NOMO-1 treated with DMSO at 0.1 percent for 48 hours (cell line): ENCODE measurements around the gene PKN1.
"Not testable (repeated sequence)": the region's sequence is repeated elsewhere in the genome, so short reads cannot be mapped to it uniquely, and the experiment has no call there.

Experiments used
- DNase-seq: peaks from one replicate; lab custom pipeline; 2025; ENCODE audit not compliant: unreplicated experiment; lab: John Stamatoyannopoulos, UW

PKN1 gene

GRCh38 chr19:14462401-14462800 lies 29.3 kb downstream of the PKN1 start:
- not testable (repeated sequence) for DNase-seq

- no peak for DNase-seq
Observed at GRCh38 chr19:14463747-14464146, 30.6 kb downstream of the PKN1 start.

- DNase-seq: no peak
Observed at GRCh38 chr19:14467391-14467790, 34.3 kb downstream of the PKN1 start.

DNA sequence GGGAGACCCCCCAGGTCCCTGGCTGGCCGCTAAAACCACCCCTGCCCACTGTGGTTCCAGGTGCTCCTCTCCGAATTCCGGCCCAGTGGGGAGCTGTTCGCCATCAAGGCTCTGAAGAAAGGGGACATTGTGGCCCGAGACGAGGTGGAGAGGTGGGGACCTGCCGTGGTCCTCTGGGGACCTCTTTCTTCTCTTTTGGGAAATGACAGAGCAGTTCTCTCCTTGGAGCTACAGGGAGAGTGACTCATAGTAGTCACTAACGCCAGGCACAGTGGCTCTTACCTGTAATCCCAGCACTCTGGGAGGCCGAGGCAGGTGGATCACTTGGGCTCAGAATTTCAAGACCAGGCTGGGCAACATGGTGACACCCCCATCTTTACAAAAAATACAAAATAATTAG lies 34.7 kb downstream of the PKN1 start:
- no peak for DNase-seq

DNA sequence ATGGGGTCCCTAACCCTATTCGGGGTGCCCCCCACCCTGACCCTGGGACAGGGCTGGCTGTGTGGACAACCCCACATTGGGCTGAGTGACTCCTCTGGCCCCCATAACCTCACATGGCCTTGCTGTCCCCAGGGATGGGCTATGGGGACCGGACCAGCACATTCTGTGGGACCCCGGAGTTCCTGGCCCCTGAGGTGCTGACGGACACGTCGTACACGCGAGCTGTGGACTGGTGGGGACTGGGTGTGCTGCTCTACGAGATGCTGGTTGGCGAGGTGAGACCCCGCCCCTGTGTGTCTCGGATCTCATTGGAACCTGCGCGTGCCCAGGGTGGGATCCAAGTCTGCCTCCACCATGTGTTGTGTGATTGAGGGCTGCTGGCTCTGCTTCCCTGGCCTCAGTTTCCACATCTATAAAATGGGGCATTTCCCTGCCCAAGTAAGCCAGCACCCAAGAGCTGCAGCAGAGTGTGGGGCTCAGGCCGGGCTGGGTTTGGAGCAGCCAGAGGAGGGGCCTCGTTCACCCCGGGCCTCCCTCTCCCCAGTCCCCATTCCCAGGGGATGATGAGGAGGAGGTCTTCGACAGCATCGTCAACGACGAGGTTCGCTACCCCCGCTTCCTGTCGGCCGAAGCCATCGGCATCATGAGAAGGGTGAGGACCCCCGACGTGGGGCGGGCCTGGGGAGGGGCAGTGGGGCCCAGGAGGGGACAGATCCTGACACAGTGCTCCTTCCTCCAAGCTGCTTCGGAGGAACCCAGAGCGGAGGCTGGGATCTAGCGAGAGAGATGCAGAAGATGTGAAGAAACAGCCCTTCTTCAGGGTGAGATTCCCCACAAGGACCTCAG lies 37.1 kb downstream of the PKN1 start:
- DNase-seq: no peak

DNA sequence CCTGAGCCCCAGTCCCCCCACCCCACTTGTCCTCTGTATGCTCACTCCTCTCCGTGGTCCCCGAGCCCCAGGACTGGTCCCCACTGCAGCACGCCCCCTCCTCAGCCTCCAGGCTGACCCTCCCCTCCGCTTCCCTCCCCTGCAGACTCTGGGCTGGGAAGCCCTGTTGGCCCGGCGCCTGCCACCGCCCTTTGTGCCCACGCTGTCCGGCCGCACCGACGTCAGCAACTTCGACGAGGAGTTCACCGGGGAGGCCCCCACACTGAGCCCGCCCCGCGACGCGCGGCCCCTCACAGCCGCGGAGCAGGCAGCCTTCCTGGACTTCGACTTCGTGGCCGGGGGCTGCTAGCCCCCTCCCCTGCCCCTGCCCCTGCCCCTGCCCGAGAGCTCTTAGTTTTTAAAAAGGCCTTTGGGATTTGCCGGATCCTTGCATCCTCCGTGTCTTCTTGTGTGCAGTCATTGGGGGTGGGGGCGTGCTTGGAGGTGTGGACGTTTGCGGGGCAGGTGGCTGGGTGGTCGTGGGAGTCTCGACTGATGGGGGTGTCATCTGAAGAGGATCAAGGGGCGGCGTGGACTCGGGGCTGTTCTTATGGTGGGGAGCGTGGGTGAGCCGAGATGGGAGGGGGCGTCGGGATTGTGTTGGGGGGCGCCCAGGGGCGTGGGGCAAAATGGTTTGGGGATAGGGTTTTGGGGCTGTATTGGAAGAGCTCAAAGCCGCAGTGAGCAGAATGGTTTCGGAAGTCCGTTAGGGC lies 38.5 kb downstream of the PKN1 start:
- no peak for DNase-seq

- DNase-seq: peak; percentile 33
Observed at GRCh38 chr19:14472202-14472938, 39.3 kb downstream of the PKN1 start.

DNA sequence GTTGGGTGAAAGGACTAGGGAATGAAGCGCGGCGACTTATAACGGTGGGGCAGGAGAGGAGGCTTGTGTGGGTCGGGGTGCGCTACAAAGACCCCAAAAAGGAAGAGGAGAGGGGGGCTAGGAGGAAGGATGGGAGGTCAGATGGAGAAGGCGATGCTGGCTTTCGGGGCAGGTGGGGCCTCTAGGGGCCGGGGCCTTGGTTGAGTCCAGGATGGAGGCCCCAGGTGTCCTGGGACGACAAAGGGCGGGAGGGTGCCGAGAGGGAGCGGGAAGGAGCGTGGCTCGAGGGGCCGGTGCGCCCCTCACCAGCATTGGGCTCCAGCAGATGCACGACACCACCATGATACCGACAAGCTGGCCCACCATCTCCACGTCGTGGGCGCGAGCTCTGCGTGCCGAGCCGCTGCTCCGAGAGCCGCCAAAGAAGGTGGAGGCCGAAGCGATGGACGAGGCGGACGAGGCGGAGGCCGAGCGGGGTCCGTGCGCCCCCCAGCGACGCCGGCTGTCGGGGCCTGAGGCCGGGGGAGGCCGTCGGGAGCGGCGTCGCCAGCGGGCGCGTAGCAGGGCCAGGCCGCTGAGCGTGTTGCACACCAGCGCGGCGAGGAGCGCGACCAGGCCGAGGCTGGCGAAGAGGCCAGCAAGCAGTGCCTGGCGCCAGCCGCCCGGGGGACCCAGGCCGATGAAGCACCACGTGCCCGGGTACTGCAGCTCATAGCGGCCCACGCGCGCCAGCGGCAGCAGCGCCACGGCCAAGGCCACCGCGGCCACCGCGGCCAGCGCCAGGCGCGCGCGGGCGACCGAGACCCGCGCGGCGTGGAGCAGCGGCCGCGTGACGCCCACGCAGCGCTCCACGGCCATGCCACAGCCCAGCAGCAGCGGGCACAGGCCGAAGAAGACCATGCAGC lies 40.2 kb downstream of the PKN1 start:
- no peak for DNase-seq

DNA sequence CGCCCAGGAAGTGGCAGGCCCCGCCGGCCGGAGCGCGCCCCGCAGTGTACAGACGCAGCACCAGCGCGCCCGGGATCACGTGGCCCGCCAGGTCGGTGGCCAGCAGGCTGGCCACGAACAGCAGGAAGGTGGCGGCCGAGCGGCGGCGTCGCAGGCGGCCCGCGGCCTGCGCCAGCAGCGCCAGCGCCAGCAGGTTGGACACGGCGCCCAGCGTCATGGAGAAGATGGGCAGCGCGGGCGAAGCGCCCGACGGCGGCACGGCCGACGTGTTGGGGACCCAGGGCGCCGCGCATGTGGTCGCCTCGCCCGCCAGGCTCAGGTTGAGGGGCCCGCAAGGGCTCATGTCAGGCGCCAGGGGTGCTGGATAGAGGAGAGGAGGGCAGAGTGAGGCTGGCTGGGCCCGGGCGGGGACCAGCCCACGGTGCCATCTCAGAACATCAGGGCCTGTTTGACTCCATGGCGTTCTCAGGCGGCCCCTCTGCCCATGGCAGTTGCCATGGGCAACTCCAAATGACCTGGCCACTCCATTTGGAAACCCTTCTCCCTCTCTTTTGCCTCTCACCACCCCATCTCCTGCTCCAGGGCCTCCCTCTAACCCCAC lies 41.0 kb downstream of the PKN1 start:
- no peak for DNase-seq

DNA sequence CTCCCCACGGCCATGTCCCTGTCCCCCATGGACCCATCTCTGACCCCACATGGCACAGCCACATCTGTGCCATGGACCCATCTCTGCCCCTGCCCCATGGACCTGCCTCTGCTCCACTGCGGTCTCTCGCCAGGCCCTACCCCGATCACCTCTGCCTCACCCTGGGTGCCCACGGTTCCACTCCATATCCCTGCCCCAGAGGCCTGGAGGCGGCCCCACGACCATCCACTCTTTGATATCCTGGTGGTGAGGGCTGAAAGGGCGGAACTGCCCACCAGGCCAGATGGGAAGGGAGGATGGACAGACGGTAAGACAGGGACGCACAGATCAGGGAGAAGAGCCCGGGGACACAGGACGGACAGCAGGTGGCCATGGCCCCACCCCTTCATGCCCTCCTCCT lies 41.7 kb downstream of the PKN1 start:
- DNase-seq: no peak

DNA sequence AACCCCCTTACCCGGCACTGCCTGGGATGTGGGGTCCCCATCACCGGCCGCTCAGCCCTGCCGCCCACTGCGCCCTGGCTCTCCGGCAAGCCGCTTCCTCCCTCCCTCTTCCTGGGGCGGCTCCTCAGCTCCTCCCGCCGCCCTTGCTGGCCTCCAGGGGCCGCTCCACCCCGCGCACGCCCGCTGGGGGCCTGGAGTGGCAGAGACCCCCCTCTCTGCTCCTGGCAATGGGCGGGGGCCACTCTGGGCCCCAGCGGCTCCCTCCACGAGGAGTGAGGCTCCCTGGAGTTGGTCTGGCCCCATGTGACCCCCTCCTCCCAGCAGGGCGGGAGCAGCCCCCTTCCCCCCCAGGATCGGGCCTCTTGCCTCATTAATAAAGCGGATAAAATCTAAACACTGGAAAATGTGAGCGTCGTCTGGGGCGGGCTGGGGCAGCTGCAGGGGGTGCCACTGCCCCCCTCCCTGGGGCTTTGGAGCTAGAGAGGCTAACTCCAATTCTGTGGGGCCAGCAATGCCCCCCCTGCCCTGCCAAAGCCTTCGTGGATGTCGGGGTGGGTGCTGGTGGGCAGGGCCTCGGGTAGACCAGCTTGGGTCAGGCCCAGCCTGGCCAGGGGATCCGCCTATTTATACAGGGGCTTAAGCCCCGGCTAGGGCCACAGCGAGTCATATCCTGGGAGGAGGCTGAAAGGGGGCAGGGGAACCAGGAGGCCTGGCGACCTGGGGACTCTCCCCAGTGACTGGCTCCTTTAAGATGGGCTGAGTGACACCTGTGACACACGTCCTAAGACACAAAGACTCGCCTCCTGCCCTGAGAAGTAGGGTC lies 42.4 kb downstream of the PKN1 start, which contains the start of gene PTGER1:
Gene PTGER1, minus strand, starts transcription at position 104 of the 823 bp plus-strand sequence. CDS start 1,034 bp downstream, outside the sequence.
- peak; percentile 23 for DNase-seq

- no peak for DNase-seq
Observed at GRCh38 chr19:14476327-14476672, 43.2 kb downstream of the PKN1 start.

DNA sequence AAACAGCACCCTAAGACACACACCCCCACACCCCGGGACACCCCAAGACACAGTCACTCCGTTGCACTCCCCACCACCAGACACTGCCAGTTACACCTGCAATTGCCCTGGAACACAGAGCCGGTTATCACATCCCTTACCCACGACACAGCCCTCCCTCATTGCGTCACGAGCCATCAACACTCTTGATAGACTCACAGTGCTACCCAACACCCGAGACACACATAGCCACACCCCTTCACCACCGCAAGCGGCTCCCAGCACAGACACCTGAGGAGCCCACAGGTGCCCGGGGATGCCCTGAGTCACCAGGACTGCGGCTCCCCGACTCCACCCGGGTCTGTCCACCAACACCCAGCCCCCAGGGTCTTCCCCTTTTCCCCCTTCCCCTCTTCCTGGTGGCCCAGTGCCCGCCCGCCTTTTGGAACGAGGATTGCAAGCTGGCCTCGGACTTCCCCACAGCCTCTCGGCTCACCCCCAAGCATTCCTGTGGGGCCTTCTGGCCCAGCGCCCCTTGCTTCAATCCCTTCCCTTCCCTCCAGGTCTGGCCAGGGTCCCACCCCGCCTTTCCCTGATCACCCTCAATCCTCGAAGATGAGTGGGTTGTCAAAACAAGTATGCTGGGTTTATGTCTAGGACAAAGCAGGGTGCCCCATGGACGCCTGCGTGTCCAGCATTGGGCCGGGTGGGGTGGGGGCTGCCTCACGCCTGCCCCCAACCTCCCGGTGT lies 43.7 kb downstream of the PKN1 start:
- peak; percentile 71 for DNase-seq

DNA sequence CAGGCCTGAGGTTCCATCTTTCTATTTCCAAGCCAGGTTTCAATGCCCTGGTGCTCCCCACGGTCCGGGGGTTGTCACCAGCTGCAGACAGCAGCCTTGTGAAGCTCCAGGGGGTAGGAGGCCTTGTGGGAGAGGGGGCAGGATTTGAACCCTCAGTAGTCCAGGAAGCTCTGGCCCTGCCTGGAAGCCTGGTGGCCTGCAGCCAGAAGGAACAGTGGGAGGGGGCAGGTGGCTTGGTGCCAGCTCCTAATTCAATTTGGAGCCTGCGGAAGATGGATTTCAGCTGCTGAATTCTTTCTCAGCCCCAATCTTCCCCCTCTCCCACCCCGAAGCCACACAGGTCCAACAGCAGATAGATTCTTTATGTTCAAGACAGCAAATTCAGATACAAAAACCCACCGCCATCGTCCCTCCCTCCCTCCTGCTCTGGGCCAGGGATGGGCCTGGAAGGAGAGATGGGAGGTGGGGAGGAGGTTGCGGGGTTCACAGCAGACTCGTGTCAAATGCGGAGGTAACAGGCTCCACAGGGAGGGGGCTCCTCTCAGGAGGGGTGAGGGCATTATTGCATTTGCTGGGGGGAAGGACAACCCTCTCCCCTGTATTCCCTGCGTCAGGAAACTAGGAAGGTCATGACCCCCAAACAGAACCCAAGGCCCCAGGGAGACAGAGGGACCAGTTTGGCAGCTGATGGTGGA lies 44.5 kb downstream of the PKN1 start:
- no peak for DNase-seq

DNA sequence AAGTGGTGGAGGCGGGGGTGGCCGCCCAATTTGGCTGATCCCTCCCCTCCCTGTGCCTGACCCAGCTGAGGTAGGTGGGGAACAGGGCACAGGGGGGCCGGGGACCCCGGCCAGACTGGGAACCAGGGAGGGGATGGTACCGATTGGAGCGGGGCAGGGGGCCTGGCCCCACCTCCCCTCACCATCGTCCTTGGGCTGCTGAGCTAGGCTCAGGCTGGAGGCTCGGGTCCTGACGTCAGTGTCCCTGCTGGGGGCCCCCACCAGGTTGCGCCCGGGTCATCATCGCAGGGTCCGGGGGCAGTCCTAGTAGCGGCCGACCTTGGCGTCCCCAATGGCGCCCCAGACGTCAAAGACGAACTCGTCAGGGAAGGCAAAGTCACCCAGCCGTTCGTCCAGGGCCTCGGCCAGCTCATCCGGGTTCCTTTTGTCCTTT lies 45.0 kb downstream of the PKN1 start:
- no peak for DNase-seq

DNA sequence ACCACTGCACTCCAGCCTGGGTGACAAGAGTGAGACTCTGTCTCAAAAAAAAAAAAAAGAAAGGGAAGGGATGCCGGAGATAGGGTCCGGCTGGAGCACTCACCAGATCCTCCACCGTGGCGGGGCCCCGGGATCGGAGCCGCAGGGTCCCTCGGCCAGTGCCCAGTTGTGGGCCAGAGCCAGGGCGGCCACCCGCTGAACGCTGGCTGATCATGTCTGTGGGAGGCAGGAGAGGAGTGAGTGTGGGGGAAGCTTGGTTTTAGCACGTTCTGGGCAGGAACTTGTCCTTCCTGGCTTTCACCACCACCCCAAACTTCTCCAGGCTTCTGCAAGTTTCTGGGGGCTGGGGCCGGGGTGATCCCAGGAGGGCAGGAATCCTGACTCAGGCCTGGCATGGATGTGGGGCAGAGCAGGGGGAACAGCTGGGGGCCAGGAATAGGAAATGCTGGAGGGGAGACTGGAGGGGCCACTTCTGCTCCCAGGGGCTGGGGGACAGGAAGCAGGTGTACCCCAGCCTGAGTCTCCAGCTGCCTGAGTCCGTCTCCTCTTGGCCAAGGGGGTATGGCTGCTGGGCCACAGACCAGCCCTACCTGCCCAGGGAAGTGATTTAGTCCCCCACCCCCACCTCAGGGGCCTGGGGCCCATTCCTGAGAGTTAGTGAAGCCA lies 46.3 kb downstream of the PKN1 start:
- no peak for DNase-seq

GRCh38 chr19:14479975-14480699 lies 47.0 kb downstream of the PKN1 start:
- DNase-seq: peak; percentile 22
